GM12878 (cell line): ENCODE results near the gene TM9SF4. TPM values are rescaled to one million over a fixed set of nuclear protein-coding genes. Genes with fewer than 3 reads are reported as not detected.

Experiments
- ATAC-seq: fragments of 200-7000 bp; cut with Tn5 transposase; 3 replicates; pipeline ENCODE4 v1.9.1; 2020; ENCODE audit warnings: mild to moderate bottlenecking, moderate library complexity
- BruUV-seq: library from RNA; stranded (reverse); fragments of 400-500 nt; replicated peaks from 2 replicates; lab custom pipeline; 2021; lab: Mats Ljungman, UMichigan
- CTCF ChIA-PET: fragments of 300-600 bp; sonication (Branson Sonifier 250); formaldehyde crosslinking; extraction: SDS; loops from one replicate; lab custom pipeline; 2021; ENCODE audit warnings: inconsistent platforms; lab: Yijun Ruan, JAX
- POLR2A ChIA-PET: fragments of 350-600 bp; formaldehyde crosslinking; extraction: SDS; loops from one replicate; lab custom pipeline; 2021; ENCODE audit warnings: inconsistent platforms; lab: Charles Lee
- RAD21 ChIA-PET: fragments of 300-600 bp; sonication (Branson Sonifier 250); formaldehyde crosslinking; loops from one replicate; lab custom pipeline; 2023; ENCODE audit warnings: antibody characterized with exemption; ENCODE audit not compliant: unreplicated experiment; lab: Charles Lee
- SMC1A ChIA-PET: fragments of 300-600 bp; sonication (Branson Sonifier 250); formaldehyde crosslinking; loops from one replicate; lab custom pipeline; 2023; ENCODE audit not compliant: unreplicated experiment, uncharacterized antibody; lab: Charles Lee
- DNase-seq: peaks from one replicate; pipeline ENCODE4 v3.0.0-alpha.2; 2011; ENCODE audit warnings: low read depth, low spot score
- FAIRE-seq: peaks from 3 replicates; lab custom pipeline; 2011; peaks lifted over from hg19 to GRCh38; lab: Jason Lieb, UNC
- H2AFZ ChIP-seq: 2 replicates; pipeline ENCODE4 v1.6.0; 2011; ENCODE audit warnings: low read depth, low read length, control low read depth; ENCODE audit not compliant: control insufficient read depth
- H3K27ac ChIP-seq: 2 replicates; pipeline ENCODE4 v1.5.1; 2011; ENCODE audit warnings: control low read depth; ENCODE audit not compliant: control insufficient read depth, insufficient read depth
- H3K27me3 ChIP-seq, 2 experiments: replicated peaks in 1 of 2; 2 replicates each; pipeline versions ENCODE4 v1.6.0 to v1.6.1; 2011; ENCODE audit warnings: low read length in 1 of 2; ENCODE audit not compliant: control insufficient read depth in 2 of 2, insufficient read depth in 2 of 2
- H3K36me3 ChIP-seq, 2 experiments: 2 replicates each; pipeline ENCODE4 v1.5.1; 2011; ENCODE audit warnings: low read length in 1 of 2; ENCODE audit not compliant: control insufficient read depth in 2 of 2, insufficient read depth in 2 of 2
- H3K4me1 ChIP-seq: 2 replicates; pipeline ENCODE4 v1.6.1; 2011; ENCODE audit warnings: mild to moderate bottlenecking, low read length, moderate library complexity, mixed read lengths; ENCODE audit not compliant: control insufficient read depth, insufficient read depth
- H3K4me2 ChIP-seq: 2 replicates; pipeline ENCODE4 v1.6.0; 2011; ENCODE audit warnings: control low read depth; ENCODE audit not compliant: control insufficient read depth, insufficient read depth
- H3K4me3 ChIP-seq: fragments of 200-600 bp; sonication (generic); 2 replicates; pipeline ENCODE4 v1.5.1; 2016
- H3K79me2 ChIP-seq: 2 replicates; pipeline ENCODE4 v1.6.0; 2011; ENCODE audit warnings: low read length; ENCODE audit not compliant: control insufficient read depth, insufficient read depth
- H3K9ac ChIP-seq: 2 replicates; pipeline ENCODE4 v1.8.0; 2011; ENCODE audit warnings: low read length, control low read depth, mixed read lengths; ENCODE audit not compliant: control insufficient read depth, insufficient read depth
- H3K9me3 ChIP-seq: replicated peaks from 3 replicates; pipeline ENCODE4 v1.5.1; 2011; ENCODE audit warnings: mild to moderate bottlenecking, low read length; ENCODE audit not compliant: control insufficient read depth, insufficient read depth
- H4K20me1 ChIP-seq: 2 replicates; pipeline ENCODE4 v1.6.0; 2011; ENCODE audit not compliant: control insufficient read depth, insufficient read depth
- ASH2L ChIP-seq: fragments of 300-600, 200-600 bp; sonication (generic); IDR thresholded peaks from 2 replicates; pipeline ENCODE4 v1.6.1; 2017; ENCODE audit warnings: low read depth, mild to moderate bottlenecking, borderline replicate concordance
- BACH1 ChIP-seq: fragments of 450-650 bp; IDR thresholded peaks from 2 replicates; pipeline ENCODE4 v1.6.1; 2017; ENCODE audit warnings: mild to moderate bottlenecking, borderline replicate concordance
- BCLAF1 ChIP-seq: fragments of 450-650 bp; IDR thresholded peaks from 2 replicates; pipeline ENCODE4 v1.6.1; 2017; ENCODE audit warnings: antibody characterized with exemption, mild to moderate bottlenecking, moderate library complexity
- BRCA1 ChIP-seq: IDR thresholded peaks from 2 replicates; pipeline ENCODE4 v1.6.1; 2011; ENCODE audit warnings: low read depth, low read length, improper control_type of control experiment
- CREB1 ChIP-seq: IDR thresholded peaks from 2 replicates; pipeline ENCODE4 v1.6.1; 2012; ENCODE audit warnings: low read depth, mild to moderate bottlenecking, inconsistent platforms
- EGR1 ChIP-seq, 2 experiments: IDR thresholded peaks; 1 replicate in 1 of 2; 2 replicates in 1 of 2; pipeline ENCODE4 v1.6.1; 2011 to 2012; ENCODE audit warnings: low read depth in 2 of 2, low read length in 2 of 2, borderline replicate concordance in 1 of 2, mild to moderate bottlenecking in 1 of 2, moderate library complexity in 1 of 2
- KDM1A ChIP-seq: fragments of 200-600 bp; sonication (generic); IDR thresholded peaks from 2 replicates; pipeline ENCODE4 v1.6.1; 2016; ENCODE audit warnings: borderline replicate concordance
- MAX ChIP-seq: IDR thresholded peaks from 2 replicates; pipeline ENCODE4 v1.6.1; 2012; ENCODE audit warnings: low read depth, low read length, improper control_type of control experiment
- NFIC ChIP-seq: IDR thresholded peaks from 2 replicates; pipeline ENCODE4 v1.6.1; 2012; ENCODE audit warnings: low read depth, mild to moderate bottlenecking, inconsistent platforms, low read length, moderate library complexity
- SUPT20H ChIP-seq: IDR thresholded peaks from 2 replicates; pipeline ENCODE4 v1.6.1; 2011; ENCODE audit warnings: low read depth, mild to moderate bottlenecking, low read length, moderate library complexity, borderline replicate concordance; ENCODE audit not compliant: control insufficient read depth
- ZBTB4 ChIP-seq: fragments of 450-650 bp; formaldehyde crosslinking; IDR thresholded peaks from 2 replicates; pipeline ENCODE4 v1.4.0; 2022; ENCODE audit warnings: mild to moderate bottlenecking, moderate library complexity
- ZNF622 ChIP-seq: fragments of 450-650 bp; IDR thresholded peaks from 2 replicates; pipeline ENCODE4 v1.6.1; 2017; ENCODE audit warnings: mild to moderate bottlenecking, inconsistent platforms
- ZNF687 ChIP-seq: fragments of 450-650 bp; IDR thresholded peaks from 2 replicates; pipeline ENCODE4 v1.6.1; 2017; ENCODE audit warnings: mild to moderate bottlenecking, moderate library complexity
- WGBS: methylation state at CpG from one replicate; pipeline ENCODE4 v1.1.6; 2016; ENCODE audit warnings: low lambda C conversion rate; ENCODE audit not compliant: insufficient replicate concordance, insufficient coverage; ENCODE audit errors: missing lambda C conversion rate; 5-methylcytosine and 5-hydroxymethylcytosine counted together
- in situ Hi-C: fragments of 300-500 bp; cut with MboI; formaldehyde crosslinking; loops from 9 replicates; pipeline ENCODE4 v1.14.3; 2018; ENCODE audit warnings: mixed read lengths
- intact Hi-C: fragments of 100-400 bp; cut with micrococcal nuclease; formaldehyde crosslinking; loops from one replicate; pipeline ENCODE4 v1.14.2; 2022; ENCODE audit not compliant: unreplicated experiment
- polyA plus RNA-seq, 11 experiments: library from polyadenylated mRNA; depleted of rRNA in 4 of 11; unstranded in 6 of 11; stranded (reverse) in 5 of 11; fragments of >200 nt; fragmentation: Nextera tagmentation in 4 of 11; fragmentation: Illumina TruSeq in 1 of 11; extraction: Ambion mirVana in 4 of 11; extraction: Trizol in 1 of 11; gene quantifications; 1 replicate in 1 of 11; 2 replicates in 10 of 11; pipeline versions ENCODE4 v1.2.1 to v1.2.3, GENCODE V29; 2011 to 2016; ENCODE audit warnings: inconsistent platforms in 2 of 11, missing spikeins in 2 of 11, low read depth in 1 of 11
- total RNA-seq, 4 experiments: library from RNA; depleted of rRNA in 3 of 4; stranded (reverse); fragments of >200 nt in 3 of 4; fragmentation: Illumina TruSeq in 1 of 4; extraction: Trizol in 1 of 4; gene quantifications; 2 replicates each; pipeline versions ENCODE4 v1.2.1 to v1.2.3, GENCODE V29; 2013 to 2021

The TM9SF4 gene
- total and polyA plus RNA-seq, 10 of the 15 experiments (the other 5 are each of a cell fraction or from before 2014, with no cell fraction given), result 8.5 to 47.8 (median 24.3) TPM

GRCh38 chr20:32088759-32089158, 20.8 kb upstream of the TM9SF4 start:
- no peak overlapping the region for H2AFZ ChIP-seq
- H3K9ac ChIP-seq, result no peak overlapping the region
- BruUV-seq, result no TSS peak
- in situ Hi-C loops (no loop called here), intact Hi-C loops (no loop called here)
- ATAC-seq, result no peak
- ChIA-PET CTCF (interaction anchor here (0.9 to 9.2 kb wide), 4 partner anchors 47 to 265 kb away, joined by 3 to 298 read pairs (median 98); no protein-coding TSS in a partner anchor), SMC1A (interaction anchor here (0.6 to 12.2 kb wide), 8 partner anchors 16 to 234 kb away, joined by 3 to 344 read pairs (median 4); no protein-coding TSS in a partner anchor), POLR2A (interaction anchor here (1.3 kb wide), 1 partner anchor 23 kb away, joined by 3 read pairs; no protein-coding TSS in a partner anchor), RAD21 (interaction anchor here (0.7 to 12.6 kb wide), 6 partner anchors 9 to 57 kb away, joined by 3 to 220 read pairs (median 4); partner anchors contain the start of gene TM9SF4)
- H3K4me2 ChIP-seq, result no peak overlapping the region
- peaks cover 14% of the 10 kb centered on the region for H3K4me1 ChIP-seq
- 0 out of 4 replicates have a peak, but pooled peaks cover 0 to 2% of the 10 kb centered on the region in 2 experiments for H3K36me3 ChIP-seq
- H3K27ac ChIP-seq, result no peak overlapping the region
- H3K9me3 ChIP-seq, result no peaks in the 10 kb centered on the region; the same call in 2 of the 3 replicates
- H3K79me2 ChIP-seq, result no peaks in the 10 kb centered on the region
- no peak for DNase-seq
- FAIRE-seq, result no peak
- H3K4me3 ChIP-seq, result no peak overlapping the region
- H4K20me1 ChIP-seq, result no peaks in the 10 kb centered on the region
- WGBS, result 77% methylated on average over 3 of the region's 3 CpGs
- H3K27me3 ChIP-seq, result no peaks in the 10 kb centered on the region; a peak in 1 of 4 replicates
- TF ChIP-seq CREB1 (no peak), BCLAF1 (no peak), ASH2L (no peak), ZNF622 (no peak), BACH1 (no peak), KDM1A (no peak), ZBTB4 (CRISPR knock-in tag) (no peak), SUPT20H (no peak), EGR1 (IDR thresholded peaks at IDR 0.05; ENCODE audit: borderline replicate concordance in 1 of 2, low read depth in 2 of 2, low read length in 2 of 2) (no peak), ZNF687 (no peak), BRCA1 (no peak), NFIC (no peak), MAX (no peak)
